ENCODE results near the gene RASEF.
"Not testable (repeated sequence)": the region's sequence is repeated elsewhere in the genome, so short reads cannot be mapped to it uniquely, and the experiment has no call there.

The RASEF gene

DNA sequence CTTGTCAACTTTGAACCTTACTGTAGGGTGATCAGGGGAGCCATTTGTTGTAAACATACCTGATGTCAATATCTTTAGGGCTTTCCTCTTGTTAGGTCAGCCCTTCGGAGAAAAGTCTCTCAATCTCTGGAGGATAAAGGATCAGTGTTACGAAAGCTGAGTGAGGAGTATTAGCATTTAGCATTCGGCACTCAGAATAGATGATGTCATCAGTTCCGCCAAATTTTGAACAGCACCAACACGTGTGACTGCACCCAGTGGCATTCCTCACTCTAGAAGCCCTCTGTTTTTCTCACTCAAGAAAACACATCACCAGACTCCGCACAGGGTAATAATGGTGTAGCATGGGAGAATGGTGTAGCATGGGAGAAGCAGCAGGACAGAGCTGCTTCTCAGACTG lies 87.8 kb downstream of the RASEF start:
- no peak for DNase-seq

GRCh38 chr9:82972446-82972845 lies 90.5 kb downstream of the RASEF start:
- DNase-seq: no peak

DNA sequence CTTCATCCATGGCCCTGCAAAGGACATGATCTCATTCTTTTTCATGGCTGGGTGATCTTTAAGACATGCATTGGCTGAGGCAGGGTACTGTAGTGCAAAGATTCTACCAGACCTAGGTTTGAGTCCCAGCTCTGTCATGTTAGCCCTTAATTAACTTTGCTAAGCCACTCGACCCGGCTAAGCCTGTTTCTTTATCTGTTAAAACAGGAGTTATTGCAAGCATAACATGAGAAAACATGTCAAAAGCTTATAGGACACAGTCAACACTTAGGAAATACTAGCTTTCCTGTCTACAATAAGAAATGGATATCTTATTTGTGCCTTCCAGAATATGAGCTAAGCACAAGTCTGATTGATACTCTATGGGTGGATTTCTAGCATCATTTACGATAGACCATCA lies 92.6 kb downstream of the RASEF start:
- no peak for DNase-seq

DNA sequence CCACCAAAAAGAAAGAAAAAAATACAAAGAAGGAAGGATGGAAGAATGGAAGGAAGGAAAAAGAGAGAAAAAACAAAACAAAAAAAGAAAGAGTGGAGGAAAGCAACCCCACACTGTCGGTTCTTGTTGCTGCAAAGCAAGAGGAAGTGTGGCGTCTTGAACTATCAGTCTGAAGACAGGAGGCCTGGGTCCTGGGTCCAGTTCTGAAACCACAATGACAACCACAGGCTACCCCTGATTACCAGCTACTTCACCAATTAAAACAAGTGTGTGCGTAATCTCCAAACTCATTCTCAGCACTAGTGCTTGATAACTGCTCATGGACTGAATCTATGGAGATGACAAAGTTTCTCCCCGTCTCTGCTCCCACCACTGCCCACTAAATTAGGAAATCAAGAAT lies 93.7 kb downstream of the RASEF start:
- no peak for DNase-seq

- DNase-seq: no peak
Measured at GRCh38 chr9:82968816-82969215, 94.1 kb downstream of the RASEF start.

DNA sequence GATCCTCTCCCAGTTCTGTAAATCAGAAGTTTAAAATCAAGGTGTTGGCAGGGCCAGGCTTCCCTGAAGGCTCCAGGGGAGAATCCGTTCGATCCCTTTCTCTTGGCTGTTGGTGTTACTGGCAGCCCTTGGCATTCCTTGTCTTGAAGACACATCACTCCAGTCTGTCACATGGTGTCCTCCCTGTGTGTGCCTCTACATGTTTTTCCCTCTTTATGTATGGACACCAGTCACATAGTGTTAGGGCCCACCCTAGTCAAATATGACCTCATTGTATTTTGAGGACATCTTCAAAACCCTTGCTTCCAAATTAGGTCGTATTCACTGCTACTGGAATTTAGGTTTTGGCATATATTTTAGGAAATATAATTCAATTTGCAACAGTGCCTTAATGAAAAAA lies 94.6 kb downstream of the RASEF start:
- DNase-seq: no peak

GRCh38 chr9:82961504-82962125 lies 101.3 kb downstream of the RASEF start:
- peak in 55 of 56 donors; percentile 3 to 91 (median 61) for DNase-seq

DNA sequence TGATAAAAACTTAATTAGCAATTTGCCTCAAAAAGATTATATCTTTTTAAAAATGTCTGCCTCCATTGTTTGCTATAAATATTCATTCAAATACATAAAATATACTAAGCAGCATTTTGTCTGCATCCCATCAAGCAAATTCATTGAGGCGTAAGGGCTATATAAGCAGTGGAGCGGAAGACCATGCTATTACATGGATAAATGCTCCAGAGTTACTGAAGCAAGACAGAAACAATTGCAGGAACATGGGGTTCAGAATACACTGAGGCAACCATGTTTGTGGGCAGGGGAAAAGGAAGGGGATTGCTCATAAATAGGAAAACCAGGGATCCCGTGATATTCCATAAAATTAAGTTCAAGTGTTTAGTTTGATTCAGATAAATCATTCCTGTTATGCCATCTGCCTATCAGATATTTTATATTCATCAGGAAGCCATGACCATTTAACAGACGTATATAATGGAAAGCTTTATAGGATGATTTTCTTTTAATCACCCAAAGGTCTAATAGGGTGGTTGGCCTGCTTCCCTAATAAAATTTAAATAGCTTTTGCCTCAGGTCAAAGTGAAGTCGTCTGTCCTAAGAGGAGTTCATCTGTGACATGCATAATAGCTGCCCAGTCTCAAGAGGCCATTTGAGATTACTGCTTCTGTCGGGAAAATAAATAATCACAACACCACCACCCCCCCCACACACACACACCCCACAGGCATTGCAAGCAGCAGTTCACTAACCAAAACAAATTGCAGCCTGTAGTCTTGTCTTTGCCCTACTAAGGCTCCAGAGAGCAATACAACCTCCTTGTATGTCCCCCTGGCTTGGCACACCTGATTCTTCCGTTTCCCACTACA lies 105.2 kb downstream of the RASEF start:
- no peak for DNase-seq

- DNase-seq: no peak
Measured at GRCh38 chr9:82949203-82949602, 113.7 kb downstream of the RASEF start.

DNA sequence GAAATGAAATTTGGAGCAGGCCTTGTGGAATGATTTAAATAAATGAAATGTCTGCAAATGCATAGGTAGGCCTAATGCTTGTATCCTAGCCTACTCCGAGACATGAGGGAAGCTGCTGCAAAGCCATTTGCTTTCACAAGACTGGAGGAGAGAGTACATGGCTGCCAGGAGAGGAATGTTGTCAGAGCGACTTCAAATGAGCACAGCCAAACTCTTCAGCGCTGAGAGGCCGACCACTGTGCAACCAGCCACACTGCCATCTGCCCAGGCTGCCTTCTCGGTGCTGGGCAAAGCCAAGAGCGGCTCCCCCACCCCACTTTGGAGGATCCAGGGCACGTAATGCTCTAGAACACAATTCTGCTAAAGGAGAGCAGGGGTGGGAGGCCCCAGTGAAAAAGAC lies 122.6 kb downstream of the RASEF start:
- DNase-seq: no peak

GRCh38 chr9:82939451-82939850 lies 123.5 kb downstream of the RASEF start:
- DNase-seq: no peak

DNA sequence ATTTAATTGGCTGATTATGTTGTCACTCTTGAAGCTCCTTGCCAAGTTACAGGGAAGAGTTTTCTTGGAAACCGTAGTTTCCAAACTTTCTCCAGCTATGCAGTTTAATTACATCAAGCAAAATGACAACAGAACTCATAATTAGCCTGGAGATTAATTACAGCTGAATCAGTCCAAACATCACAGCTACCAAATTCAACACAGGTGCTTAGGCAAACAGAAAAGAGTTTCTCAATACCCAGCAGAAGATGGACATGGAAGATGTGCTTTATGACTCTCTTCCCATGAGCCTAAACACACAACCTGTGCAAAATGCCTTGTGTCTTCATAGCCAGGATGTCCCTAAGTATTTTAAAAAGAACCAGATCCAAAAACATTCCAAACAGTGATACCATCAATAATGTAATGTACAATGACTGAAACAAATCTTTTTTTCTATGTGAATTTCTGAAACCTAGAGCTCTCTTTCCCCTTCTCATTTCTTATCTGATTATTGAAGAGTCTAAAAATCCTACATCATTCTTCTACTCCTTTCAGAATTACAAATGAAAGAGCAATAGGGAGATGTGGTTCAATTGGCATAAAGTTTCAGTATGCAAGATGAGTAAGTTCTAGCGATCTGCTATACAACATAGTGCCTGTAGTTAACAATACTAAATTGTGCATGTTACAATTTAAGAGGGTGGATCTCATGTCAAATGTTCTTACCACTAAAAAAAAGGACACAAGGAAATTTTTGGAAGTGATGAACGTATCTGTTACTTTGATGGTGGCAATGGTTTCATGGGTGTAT lies 124.3 kb downstream of the RASEF start:
- DNase-seq: no peak

DNA sequence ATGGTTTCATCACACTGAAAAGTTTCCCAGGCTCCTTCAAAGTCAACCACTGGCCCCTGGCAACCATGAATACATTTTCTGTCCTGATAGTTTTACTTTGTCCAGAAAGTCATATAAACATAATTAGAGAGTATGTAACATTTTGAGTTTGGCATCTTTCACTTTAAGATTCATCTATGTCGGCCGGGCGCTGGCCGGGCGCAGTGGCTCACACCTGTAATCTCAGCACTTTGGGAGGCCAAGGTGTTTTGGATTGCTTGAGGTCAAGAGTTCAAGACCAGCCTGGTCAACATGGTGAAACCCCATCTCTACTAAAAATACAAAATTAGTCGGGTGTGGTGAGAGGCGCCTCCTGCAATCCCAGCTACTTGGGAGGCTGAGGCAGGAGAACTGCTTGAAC lies 126.4 kb downstream of the RASEF start:
- not testable (repeated sequence) for DNase-seq

GRCh38 chr9:82934949-82935348 lies 128.0 kb downstream of the RASEF start:
- DNase-seq: no peak

DNA sequence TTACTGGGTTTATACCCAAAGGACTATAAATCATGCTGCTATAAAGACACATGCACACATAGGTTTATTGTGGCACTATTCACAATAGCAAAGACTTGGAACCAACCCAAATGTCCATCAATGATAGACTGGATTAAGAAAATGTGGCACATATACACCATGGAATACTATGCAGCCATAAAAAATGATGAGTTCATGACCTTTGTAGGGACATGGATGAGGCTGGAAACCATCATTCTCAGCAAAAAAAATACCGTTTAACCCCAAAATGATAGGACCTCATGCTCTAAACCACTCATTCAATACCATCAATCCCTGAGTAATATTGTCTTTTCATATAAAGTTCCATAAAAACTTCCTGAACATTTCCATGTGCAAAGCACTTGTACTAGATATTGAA lies 128.9 kb downstream of the RASEF start:
- not testable (repeated sequence) for DNase-seq

DNA sequence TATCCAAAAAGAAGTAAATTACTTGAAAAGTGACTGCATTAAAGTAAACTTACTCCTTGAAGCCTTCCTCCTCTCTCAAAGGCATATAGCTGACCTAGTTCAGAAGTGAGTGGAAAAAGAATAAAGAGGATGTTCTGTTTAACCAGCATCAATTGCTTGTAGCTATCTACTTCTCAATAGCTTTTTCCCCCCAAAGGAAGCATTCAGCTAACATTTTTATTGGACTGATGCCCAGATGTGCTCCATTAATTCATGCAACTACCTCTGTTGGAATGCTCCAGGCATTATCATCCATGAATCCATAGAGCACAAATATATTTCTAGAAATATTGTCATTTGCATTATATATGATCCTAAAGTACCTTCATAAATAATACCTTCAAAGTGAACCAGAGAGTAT lies 132.8 kb downstream of the RASEF start:
- DNase-seq: no peak
